ENCODE data around the gene DAGLA. TPM values are rescaled to one million over a fixed set of nuclear protein-coding genes. Genes with fewer than 3 reads are reported as not detected.

Gene DAGLA
- total RNA-seq, 1 donor from 2014 or later: 6.0 TPM

DNA sequence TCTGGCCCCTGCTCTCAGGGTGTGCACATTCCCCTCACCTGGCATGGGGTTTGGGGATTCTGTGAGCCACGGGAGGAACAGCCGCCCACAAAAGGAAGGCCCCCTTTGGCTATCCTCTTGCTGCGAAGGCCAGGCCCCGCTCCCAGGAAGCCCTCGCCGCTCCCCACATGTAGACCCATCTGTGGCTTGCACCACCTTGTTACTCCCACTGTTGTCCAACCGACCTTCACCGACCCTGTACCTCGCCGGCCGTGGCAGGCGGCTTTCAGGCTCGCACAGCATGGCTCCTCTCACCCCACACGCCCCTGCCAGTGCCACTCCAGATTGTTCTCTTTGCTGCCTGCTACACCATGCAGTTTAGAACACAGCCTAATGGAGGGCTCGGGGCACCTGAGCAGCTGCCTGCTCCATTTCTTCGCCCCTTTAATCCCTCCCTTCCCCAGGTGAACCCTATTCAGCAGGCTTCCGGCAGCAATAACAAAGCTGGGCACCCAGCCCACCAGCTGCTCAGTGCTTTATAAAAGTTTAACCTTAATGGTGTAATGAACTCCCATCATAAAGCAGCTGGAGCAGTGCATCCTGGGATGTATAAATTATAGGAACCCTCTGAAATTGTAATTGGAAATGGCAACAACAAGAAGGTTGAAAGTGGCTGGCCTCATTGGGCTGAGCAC is 10.7 kb downstream of the DAGLA start:
- no peak for ATAC-seq
- no peak overlapping the region for H3K27ac ChIP-seq
- no peaks in the 10 kb centered on the region for H3K9me3 ChIP-seq
- H3K27me3 ChIP-seq: no peaks in the 10 kb centered on the region
- TF ChIP-seq, protein P1, sequence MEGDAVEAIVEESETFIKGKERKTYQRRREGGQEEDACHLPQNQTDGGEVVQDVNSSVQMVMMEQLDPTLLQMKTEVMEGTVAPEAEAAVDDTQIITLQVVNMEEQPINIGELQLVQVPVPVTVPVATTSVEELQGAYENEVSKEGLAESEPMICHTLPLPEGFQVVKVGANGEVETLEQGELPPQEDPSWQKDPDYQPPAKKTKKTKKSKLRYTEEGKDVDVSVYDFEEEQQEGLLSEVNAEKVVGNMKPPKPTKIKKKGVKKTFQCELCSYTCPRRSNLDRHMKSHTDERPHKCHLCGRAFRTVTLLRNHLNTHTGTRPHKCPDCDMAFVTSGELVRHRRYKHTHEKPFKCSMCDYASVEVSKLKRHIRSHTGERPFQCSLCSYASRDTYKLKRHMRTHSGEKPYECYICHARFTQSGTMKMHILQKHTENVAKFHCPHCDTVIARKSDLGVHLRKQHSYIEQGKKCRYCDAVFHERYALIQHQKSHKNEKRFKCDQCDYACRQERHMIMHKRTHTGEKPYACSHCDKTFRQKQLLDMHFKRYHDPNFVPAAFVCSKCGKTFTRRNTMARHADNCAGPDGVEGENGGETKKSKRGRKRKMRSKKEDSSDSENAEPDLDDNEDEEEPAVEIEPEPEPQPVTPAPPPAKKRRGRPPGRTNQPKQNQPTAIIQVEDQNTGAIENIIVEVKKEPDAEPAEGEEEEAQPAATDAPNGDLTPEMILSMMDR (IDR thresholded peaks at IDR 0.05): no peak
- no peak overlapping the region for H3K4me3 ChIP-seq
- H3K4me1 ChIP-seq: peaks cover 27% of the 10 kb centered on the region
- intact Hi-C loops (cut with DNase I): no loop called here
- no peak for DNase-seq
- H3K36me3 ChIP-seq: no peaks in the 10 kb centered on the region

DNA sequence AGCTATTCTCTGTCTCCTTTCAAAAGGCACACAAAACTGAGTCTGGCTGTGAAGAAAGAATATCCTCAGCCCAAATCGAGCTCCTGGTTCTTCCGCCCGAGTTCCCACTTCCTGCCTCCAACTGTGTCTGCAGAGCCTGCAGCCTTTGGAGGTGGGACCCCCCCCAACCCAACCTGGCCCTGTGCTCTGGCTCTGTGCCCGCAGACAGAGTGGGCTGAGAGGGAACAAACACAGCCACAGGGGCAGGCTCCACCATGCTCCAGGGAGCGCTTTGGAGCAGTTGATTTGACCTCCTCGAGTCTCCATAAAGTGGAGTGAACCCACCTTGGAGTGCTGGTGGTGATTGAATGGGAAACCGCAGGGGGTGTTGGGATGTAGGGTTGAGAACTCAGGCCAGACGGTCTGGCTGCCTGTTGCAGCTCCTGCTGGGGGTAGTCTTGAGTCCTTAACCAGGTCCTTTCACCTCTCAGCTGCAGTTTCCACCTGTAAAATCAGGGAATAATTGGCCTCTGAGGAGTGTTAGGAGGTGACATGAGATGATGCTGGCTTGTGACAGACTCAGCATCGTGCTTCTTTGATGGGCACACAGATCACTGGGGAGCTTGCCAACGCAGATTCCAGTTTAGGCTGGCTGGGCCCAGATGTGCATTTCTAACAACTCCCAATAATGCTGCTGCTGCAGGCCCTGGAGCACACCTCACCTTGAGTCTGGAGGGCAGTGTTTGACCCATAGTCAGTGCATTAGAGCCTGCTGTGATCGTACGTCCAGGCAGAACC is 11.4 kb downstream of the DAGLA start:
- DNase-seq: no peak
- Histone ChIP-seq H3K4me1 (peaks cover 35% of the 10 kb centered on the region), H3K4me3 (no peak overlapping the region), H3K27ac (no peak overlapping the region), H3K36me3 (no peaks in the 10 kb centered on the region), H3K27me3 (no peaks in the 10 kb centered on the region), H3K9me3 (no peaks in the 10 kb centered on the region)
- TF ChIP-seq, protein P1 (IDR thresholded peaks at IDR 0.05): no peak
- no peak for ATAC-seq
- intact Hi-C loops (cut with DNase I): no loop called here

DNA sequence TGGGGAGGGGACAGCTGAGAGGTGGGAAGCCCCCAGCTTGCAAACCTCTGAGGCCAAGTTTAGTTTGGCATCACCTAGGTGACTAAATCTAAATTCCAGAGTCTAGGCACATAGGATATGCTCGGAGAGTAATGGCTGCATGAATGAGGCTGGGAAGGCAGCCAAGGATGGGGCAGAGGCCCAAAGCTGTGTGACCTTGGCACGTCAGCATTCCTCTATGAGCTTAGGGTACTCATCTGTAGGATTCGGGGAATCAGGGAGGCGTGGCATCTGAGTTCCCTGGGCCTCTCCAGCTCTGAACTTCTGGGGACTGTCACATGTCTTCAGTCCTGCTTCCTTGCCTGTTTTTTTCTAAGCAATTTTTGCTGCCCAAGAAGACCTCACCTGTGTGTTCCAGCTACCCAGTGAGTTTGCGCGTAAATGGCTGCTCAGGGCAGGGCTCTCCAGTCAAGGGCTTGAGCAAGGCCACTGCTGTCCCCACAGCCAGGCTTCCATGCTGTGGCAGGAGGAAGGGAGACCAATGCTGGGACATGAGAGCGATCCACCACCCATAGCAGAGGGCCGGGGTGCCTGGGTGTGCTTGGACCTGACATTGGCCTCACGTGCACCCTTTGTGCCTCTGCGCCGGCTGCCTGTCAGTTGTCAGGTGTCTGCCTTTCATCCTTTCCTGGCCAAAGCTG is 13.9 kb downstream of the DAGLA start:
- intact Hi-C loops (cut with DNase I): no loop called here
- no peak overlapping the region for H3K4me3 ChIP-seq
- peaks cover 46% of the 10 kb centered on the region for H3K4me1 ChIP-seq
- H3K27me3 ChIP-seq: no peaks in the 10 kb centered on the region
- DNase-seq (no peak), ATAC-seq (no peak)
- peak overlapping the region; percentile 78 for H3K27ac ChIP-seq
- H3K9me3 ChIP-seq: no peaks in the 10 kb centered on the region
- H3K36me3 ChIP-seq: no peaks in the 10 kb centered on the region
- TF ChIP-seq, protein P1 (IDR thresholded peaks at IDR 0.05): no peak

DNA sequence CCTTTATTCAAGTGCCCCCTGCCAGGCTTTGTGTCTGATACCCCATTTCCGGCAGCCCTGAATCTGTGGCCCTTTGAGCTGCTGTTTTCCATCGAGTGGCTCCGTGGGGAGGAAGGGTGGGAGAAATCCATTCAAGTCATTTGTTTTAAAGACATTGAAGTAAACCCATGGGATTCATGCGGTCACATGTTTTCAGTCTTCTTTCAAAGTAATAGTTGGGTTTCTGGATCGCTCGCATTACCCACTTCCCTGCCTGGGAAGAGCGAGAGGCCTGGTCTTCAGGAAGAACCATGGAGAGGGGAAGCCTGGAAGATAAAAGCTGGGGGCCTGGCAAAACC is 14.4 kb downstream of the DAGLA start:
- ATAC-seq: no peak
- Histone ChIP-seq H3K4me1 (peaks cover 44% of the 10 kb centered on the region), H3K36me3 (no peaks in the 10 kb centered on the region), H3K4me3 (no peak overlapping the region), H3K27me3 (no peaks in the 10 kb centered on the region), H3K9me3 (no peaks in the 10 kb centered on the region), H3K27ac (peak overlapping the region; percentile 78)
- DNase-seq: no peak
- TF ChIP-seq, protein P1 (IDR thresholded peaks at IDR 0.05): no peak
- intact Hi-C loops (cut with DNase I): no loop called here

DNA sequence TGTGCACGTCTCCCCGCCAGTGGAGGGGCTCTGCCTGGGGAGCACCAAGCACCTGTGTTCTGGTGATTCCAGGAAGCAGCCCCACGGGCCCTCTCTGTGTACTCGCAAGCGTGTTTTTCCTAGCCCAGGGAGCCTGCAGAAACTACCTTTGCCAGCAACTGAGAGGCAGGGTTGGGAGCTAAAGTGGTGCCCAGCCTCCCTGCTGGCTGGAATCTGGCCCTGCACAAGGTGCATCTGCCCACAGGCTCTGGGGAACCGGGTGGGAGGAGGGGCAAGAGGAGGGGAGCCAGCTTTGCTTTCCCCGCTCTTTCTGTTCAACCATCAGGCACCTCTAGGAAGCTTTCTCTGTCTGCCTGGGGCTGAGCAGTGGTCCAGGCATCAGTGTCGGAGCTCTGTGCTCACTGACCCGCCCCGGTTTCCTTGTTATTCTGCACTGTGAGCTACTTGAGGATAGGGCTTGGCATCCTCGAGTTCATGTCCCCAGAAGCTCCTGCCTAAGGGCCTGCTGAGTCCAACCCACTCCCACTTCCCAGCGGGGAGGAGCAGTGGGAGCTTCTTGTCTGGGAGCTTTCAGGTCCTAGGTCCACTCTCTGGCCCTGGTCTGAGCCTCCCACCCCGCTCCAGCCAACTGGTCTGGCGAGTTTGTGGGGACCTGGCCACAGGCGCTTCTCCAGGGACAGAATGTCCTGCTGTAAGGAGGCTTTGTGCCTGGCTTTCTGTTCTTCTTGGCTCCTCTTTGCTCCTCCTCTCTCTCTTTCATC is 14.9 kb downstream of the DAGLA start:
- ATAC-seq: peak; percentile 48
- Histone ChIP-seq H3K4me3 (no peak overlapping the region), H3K4me1 (peaks cover 49% of the 10 kb centered on the region), H3K27me3 (no peaks in the 10 kb centered on the region), H3K9me3 (no peaks in the 10 kb centered on the region), H3K27ac (peak overlapping the region; percentile 78), H3K36me3 (no peaks in the 10 kb centered on the region)
- intact Hi-C loops (cut with DNase I): no loop called here
- TF ChIP-seq, protein P1 (IDR thresholded peaks at IDR 0.05): peak; percentile 10
- peak; percentile 79 for DNase-seq

All from upper lobe of right lung (tissue), 1 donor.